ENCODE measurements around the gene GALNT11.

The GALNT11 gene

DNA sequence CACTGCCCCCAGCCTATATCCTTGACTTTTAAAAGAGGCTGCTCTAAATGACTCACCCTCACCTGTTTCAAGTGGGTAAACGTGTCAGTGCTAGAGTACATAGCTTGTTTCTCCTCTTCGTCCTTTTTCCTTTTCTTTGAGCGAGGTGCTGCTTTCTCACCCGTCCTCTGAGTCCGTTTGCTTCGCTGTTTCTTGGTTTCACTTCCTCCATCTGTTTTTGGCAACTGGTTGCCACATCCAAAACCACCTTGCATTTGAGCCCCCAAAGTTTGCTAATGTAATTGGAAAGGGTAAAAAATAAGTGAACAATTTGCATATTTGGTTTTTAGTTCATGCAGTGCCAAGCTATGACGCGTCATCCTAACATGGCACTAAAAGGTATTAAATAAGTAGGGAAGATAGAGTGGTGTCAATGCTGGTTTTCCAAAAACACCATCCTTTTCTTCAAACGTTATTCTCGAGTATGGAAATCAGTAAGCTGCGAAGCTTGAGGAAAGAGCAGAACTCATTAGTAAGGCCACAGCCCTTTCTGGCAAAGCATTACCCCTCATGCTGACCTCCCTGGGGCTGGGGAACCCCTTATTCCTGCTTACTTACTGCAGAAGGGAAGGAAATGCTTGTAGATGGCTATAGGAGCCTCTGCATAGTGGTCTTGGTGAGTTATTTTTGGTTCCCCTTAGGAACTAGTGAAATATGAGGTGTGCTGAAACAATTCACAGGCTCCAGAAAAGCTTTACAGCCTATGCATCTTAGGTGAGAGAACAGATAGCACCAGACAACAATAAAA is 133.5 kb downstream of the GALNT11 start:
- DNase-seq, result no peak

DNA sequence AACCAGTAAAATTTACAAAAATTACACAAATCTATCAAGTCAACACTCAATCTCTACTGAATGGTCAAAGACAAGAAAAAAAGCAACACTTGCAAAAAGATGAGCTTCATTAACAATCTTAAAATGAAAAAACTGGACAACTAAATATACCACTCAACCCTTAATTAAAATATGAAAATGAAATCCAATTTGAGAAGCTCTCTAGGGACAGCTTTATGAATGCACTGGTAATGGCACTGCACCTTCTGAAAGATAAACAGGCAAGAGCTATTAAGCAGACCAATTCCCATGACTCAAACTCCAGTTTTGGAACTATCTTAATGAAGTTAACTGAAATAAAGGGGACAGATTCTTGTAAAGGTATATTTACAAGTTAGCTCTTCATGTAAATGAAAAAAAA is 135.7 kb downstream of the GALNT11 start:
- DNase-seq, result no peak

DNA sequence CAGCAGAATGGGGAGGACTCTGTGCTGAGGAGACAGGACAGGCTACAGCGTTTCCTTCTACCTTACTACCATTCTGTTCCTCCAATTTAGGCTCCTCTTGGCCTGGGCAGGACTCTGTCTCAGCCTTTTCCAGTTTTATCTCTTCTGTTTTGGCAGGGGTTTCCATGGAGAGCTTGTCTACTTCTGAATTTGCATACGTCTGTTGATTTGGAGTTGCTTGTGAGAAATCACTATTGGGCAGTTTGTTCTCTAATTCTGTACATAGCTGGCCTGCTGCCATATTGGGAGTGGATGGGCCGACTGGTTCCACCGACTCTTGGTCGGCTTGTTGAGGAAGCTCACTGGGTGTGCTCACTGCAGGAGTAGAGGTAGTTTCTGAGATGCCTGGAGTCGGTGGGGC is 136.8 kb downstream of the GALNT11 start:
- no peak for DNase-seq

All from stimulated activated CD4-positive, alpha-beta T cell treated with anti-CD3 and anti-CD28 coated beads, Interleukin-4, amount 100 ng/mL, for 4 hours (primary cell).